Measurements from ENCODE around the gene UNC13C.

UNC13C gene

GRCh38 chr15:54575586-54575985, 597.3 kb downstream of the UNC13C start:
- no peak for DNase-seq

- no peak for DNase-seq
Observed at GRCh38 chr15:54576298-54576935, 598.2 kb downstream of the UNC13C start.

- no peak for DNase-seq
Observed at GRCh38 chr15:54577476-54578250, 599.4 kb downstream of the UNC13C start.

DNA sequence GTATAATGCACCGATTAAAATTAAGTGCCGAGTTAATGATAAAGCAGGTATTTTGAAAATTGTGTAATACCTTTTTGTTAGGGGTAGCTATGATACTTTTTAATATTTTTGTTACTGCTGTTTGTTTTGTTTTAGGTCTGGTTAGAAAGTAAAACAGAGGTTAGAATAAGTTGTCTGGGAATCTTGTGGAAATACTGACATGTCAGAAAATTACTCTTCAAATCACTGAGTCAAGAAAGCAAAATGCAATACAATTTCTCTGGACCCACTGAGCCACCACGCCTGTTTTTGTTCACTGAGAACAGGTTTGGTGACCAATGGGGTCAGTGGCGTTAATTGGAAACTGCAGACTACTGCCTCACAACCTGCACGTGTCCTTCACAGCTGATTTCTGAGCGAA, 601.6 kb downstream of the UNC13C start:
- no peak for DNase-seq

DNA sequence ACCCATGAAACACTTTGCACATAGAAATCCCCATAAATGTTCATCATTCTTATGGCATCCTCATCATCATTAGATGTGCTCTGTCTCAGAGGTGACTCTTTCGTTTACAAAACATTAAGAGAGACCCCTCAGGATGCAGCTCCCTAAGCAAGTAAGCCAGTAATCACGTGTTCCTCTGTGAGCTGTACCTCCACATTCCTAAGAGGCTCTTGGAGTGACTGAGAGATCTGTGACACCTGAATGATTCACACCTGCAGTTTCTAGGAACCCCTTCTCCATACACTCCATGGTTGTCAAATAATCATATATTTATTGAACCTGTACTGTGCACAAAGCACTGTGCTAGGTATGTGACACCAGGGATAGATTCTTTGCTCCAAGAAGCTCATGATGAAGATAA, 602.4 kb downstream of the UNC13C start:
- DNase-seq: no peak

DNA sequence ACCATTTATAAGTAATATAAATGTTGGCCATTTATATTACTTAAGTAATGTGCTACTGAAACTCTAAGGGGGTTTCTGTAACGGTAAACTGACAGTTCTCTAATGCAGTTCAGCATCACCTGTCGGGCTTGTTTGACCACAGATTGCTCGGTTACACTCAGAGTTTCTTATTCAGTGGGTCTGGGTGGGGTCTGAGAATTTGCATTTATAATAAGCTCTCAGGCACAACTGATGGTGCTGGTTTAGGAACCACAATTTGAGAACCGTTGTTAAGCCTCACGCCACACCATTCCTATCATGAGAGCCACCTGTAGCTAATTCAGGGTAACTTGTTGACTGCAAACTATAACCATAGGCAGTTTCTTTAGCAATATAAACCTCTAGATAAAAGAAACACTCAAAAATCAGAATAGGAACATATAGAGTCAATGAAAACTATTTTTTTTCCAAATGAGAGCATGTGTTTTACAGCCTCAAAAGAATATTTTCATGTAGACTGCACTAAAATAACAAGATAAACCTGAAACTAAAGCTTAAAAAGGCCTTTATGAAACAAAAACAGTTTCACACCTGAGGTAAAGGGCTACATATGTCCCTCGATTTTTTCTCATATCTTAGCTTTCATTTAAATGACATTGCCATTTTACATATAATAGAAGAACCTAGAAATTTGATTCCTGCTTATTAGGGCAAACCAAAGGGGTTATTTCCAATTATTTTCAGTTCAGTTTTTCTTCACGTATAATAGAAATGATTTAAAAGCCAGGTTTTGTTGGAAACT, 604.8 kb downstream of the UNC13C start:
- no peak for DNase-seq

DNA sequence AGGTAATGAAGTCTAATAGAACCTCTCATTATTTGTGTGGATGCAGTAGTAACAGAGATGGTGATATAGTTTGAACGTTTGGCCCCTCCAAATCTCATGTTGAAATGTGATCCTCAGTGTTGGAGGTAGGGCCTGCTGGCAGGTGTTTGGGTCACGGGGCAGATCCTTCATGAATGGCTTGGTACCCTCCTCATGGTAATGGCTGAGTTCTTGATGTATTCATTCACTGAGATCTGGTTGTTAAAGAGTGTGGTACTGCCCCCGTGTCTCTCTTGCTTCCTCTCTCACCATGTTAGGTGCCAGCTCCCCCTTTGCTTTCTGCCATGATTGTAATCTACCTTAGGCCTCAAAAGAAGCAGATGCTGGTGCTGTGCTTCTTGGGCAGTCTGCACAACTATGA, 606.8 kb downstream of the UNC13C start:
- no peak for DNase-seq

DNA sequence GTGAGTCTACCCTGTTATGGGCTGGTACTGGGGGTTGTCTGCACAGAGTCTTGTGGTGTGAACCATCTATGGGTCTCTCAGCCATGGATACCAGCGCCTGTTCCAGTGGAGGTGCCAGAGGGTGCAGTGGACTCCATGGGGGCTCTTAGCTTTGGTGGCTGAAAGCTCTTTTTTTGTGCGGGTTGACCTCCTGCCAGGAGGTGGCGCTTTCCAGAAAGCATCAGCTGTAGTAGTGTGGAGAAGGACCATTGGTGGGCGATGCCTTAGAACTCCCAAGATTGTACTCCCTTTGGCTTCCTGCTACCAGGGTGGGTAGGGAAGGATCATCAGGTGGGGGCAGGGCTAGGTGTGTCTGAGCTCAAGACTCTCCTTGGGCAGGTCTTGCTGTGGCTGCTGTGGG, 615.9 kb downstream of the UNC13C start:
- DNase-seq: no peak

GRCh38 chr15:54599386-54599785, 621.1 kb downstream of the UNC13C start:
- no peak for DNase-seq

GRCh38 chr15:54605043-54605442, 626.8 kb downstream of the UNC13C start:
- no peak for DNase-seq

GRCh38 chr15:54605556-54605955, 627.3 kb downstream of the UNC13C start:
- no peak for DNase-seq

DNA sequence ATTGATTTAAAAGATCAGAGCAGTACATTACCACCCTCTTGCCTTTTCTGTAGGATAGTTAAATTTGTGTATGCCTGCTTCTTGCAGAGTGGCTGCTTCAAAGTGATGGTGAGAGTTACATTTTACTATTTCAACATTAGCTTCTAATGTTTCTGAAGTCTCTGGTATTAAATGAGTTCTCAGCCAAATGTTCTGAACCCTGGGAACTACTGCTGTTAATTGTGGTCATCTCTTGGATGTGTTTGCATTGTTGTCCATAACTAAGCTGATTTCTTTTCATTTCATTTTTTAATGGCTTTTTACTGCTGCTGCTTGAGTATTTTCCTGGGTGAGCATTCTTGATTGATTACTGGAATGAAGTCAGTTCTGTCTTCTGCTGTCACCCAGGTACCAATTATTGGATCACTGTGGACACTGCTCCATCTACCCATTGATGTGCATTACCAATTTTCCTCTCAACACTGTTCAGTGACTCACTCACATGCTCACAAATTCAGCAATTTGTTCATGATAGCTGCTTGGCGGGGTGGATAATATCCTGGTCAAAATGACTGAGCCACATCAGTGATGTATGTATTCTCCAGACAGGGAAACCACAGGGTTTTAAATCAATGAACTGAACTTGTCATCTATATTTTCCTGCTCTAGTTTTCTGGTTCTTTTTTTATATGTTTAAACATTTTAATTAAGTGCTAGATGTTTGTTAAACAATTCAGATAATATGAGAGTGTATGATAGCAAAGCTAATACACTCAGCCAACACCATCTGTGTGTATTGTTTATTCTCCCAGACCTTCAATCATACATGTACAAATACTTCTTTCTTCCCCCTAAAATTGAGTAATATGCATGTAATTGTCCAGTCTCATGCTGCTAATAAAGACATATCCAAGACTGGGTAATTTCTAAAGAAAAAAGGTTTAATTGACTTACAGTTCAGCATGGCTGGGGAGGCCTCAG, 630.9 kb downstream of the UNC13C start:
- DNase-seq: no peak

DNA sequence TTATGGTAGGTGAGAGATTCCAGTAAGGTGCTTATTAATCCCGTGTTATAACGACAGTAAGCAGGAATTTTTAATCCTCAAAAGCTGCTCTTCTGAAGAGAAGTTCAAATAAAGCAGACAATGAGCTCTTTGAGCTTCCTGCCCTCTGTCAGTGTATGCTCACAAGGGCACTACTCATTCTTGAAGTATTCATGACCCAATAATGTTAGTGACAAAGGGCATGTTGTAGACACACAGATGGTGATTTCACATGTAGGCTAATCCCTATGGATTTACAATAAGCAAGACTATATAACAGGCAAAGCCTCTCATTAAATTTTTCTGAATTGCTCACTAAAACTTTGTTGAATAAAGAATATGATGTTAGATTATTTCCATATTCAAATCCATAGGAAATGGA, 639.9 kb downstream of the UNC13C start:
- no peak for DNase-seq

GRCh38 chr15:54619180-54619579, 640.9 kb downstream of the UNC13C start:
- DNase-seq: no peak

DNA sequence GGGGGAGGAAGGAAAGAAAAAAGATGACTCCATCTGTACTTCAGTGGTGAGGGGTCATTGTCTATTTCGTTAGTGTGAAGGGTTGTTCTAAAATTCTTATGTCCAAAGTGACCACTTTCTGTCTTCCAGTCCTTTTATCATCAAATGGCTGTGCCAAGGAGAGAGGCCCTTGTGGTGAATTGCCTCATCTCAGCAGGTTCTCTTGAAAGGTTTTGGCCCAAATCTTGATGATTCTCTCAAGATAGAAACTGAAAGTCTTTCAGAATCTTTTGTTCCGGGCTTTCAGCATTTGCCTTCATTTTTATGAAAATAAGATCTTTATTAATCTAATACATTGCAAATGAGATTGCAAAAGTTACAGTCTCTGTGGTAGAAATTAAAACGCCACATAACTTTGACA, 642.7 kb downstream of the UNC13C start:
- DNase-seq: no peak

GRCh38 chr15:54636147-54636546, 657.9 kb downstream of the UNC13C start:
- DNase-seq: no peak

DNA sequence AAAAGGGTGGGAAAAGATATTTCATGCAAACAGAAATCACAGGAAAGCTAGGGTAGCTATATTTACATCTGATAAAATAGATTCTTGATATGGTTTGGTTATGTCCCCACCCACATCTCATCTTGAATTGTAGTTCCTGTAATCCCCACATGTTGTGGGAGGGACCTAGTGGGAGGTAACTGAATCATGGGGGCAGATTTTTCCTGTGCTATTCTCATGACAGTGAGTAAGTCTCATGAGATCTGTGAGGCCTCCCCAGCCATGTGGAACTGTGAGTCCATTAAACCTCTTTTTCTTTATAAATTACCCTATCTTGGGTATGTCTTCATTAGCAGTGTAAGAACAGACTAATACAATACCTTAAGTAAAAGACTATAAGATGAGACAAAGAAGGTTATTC, 660.4 kb downstream of the UNC13C start:
- DNase-seq: no peak

DNA sequence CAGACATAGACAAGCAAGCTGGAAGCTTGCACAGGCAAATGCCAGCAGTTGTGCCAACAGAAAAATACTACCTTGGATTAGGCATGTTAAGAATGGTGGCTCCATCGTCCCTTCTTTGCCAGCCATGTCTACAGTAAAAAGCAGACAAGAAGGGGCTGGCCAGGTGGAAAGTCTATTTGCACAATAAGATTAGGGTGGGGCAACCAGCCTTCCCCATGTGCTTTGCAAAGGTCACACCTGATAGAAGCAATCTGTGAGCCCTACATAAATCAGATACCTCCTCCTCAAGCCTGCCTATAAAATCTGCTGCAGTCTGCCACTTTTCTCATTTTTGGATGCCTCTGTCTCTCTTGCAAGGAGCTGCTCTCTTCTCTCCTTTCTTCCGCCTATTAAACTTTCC, 662.6 kb downstream of the UNC13C start:
- no peak for DNase-seq

- DNase-seq: no peak
Observed at GRCh38 chr15:54644796-54645195, 666.6 kb downstream of the UNC13C start.

DNA sequence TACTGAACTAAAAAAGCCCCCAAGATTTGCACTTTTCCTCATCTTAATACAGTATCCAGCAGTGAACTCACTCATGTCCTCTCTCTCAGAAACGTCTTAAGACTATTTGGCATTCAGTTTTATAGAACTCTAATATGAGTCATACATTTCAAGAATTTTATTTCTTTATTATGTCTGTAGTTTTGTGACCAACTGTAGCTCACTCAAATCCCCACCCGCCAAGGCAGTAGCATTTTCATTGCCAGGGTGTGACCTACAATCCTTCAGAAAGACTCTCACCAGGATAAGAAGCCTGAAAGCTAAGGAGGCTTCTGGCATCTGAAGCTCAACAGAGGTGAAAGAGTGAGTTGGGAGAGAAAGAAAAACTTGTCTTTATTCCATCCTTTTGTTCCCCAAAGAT, 681.4 kb downstream of the UNC13C start:
- DNase-seq: no peak

- DNase-seq: no peak
Observed at GRCh38 chr15:54660356-54660755, 682.1 kb downstream of the UNC13C start.

- no peak for DNase-seq
Observed at GRCh38 chr15:54675241-54675640, 697.0 kb downstream of the UNC13C start.

DNA sequence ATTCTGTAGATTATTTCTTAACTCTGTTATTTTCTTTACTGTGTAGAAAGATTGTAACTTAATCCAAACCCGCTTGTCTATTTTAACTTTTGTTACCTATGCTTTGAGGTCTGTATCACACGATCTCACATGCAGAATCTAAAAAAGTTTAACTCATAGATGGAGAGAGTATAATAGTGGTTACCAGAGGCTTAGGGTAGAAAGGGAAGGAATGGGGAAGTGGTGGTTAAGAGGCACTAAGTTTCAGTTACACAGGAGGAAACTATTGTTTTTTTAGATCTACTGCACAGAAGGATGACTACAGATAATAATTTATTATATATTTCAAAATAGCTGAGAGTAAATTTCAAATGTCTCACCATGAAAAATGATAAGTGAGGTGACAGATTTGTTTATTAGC, 703.3 kb downstream of the UNC13C start:
- no peak for DNase-seq

Data from activated CD4-positive, alpha-beta T cell treated with anti-CD3 and anti-CD28 coated beads, Interleukin-2, amount 50 U/mL, for 16 hours (primary cell).